Mucosa of rectum (tissue), 2 donors: ENCODE results near the gene TCF12.

Experiments used
- H3K27ac ChIP-seq, 2 donors: one replicate each; pipeline ENCODE4 v1.7.0; 2013; ENCODE audit warnings: inconsistent platforms in 2 of 2, low read depth in 2 of 2, low read length in 2 of 2
- H3K27me3 ChIP-seq, 2 donors: one replicate each; pipeline ENCODE4 v1.7.0; 2013; ENCODE audit warnings: low read length in 2 of 2; ENCODE audit not compliant: control insufficient read depth in 2 of 2, insufficient read depth in 2 of 2
- H3K36me3 ChIP-seq, 2 donors: one replicate each; pipeline ENCODE4 v1.7.0; 2013; ENCODE audit warnings: low read length in 2 of 2; ENCODE audit not compliant: control insufficient read depth in 2 of 2, insufficient read depth in 2 of 2
- H3K4me1 ChIP-seq, 2 donors: one replicate each; pipeline ENCODE4 v1.7.0; 2013; ENCODE audit warnings: low read length in 2 of 2, mild to moderate bottlenecking in 1 of 2; ENCODE audit not compliant: control insufficient read depth in 2 of 2, insufficient read depth in 2 of 2
- H3K4me3 ChIP-seq, 2 donors: one replicate each; pipeline ENCODE4 v1.7.0; 2013; ENCODE audit warnings: low read length in 2 of 2
- H3K9ac ChIP-seq, 2 donors: one replicate each; pipeline ENCODE4 v1.7.0; 2013; ENCODE audit warnings: low read length in 2 of 2, low read depth in 1 of 2, mild to moderate bottlenecking in 1 of 2
- H3K9me3 ChIP-seq, 2 donors: one replicate each; pipeline ENCODE4 v1.7.0; 2013; ENCODE audit warnings: low read length in 2 of 2; ENCODE audit not compliant: control insufficient read depth in 2 of 2
- donor health status: healthy.
- donor health status: Normal muscosa, but diverticular disease.

Gene TCF12

GRCh38 chr15:57223887-57224286 lies 305.4 kb downstream of the TCF12 start:
- H3K4me3 ChIP-seq, result no peak overlapping the region
- H3K27me3 ChIP-seq, result no peaks in the 10 kb centered on the region
- H3K27ac ChIP-seq, result no peak overlapping the region
- H3K9me3 ChIP-seq, result no peaks in the 10 kb centered on the region
- H3K9ac ChIP-seq, result no peak overlapping the region
- H3K36me3 ChIP-seq, result no peaks in the 10 kb centered on the region
- H3K4me1 ChIP-seq, result no peaks in the 10 kb centered on the region

GRCh38 chr15:57224664-57225063 lies 306.2 kb downstream of the TCF12 start:
- H3K4me3 ChIP-seq, result no peak overlapping the region
- H3K36me3 ChIP-seq, result no peaks in the 10 kb centered on the region
- no peaks in the 10 kb centered on the region for H3K9me3 ChIP-seq
- H3K4me1 ChIP-seq, result no peaks in the 10 kb centered on the region
- H3K9ac ChIP-seq, result no peak overlapping the region
- no peak overlapping the region for H3K27ac ChIP-seq
- H3K27me3 ChIP-seq, result no peaks in the 10 kb centered on the region

GRCh38 chr15:57227166-57227565 lies 308.7 kb downstream of the TCF12 start:
- no peak overlapping the region for H3K9ac ChIP-seq
- H3K4me1 ChIP-seq, result no peaks in the 10 kb centered on the region
- H3K27me3 ChIP-seq, result no peaks in the 10 kb centered on the region
- no peak overlapping the region for H3K27ac ChIP-seq
- H3K9me3 ChIP-seq, result no peaks in the 10 kb centered on the region
- no peak overlapping the region for H3K4me3 ChIP-seq
- peaks cover 0 to under 1% of the 10 kb centered on the region in 2 donors for H3K36me3 ChIP-seq

- Histone ChIP-seq H3K4me1 (no peaks in the 10 kb centered on the region), H3K36me3 (peaks cover 5% of the 10 kb centered on the region in 2 donors), H3K9me3 (no peaks in the 10 kb centered on the region), H3K27ac (no peak overlapping the region), H3K27me3 (no peaks in the 10 kb centered on the region), H3K9ac (no peak overlapping the region), H3K4me3 (no peak overlapping the region)
Observed at GRCh38 chr15:57227899-57228298, 309.5 kb downstream of the TCF12 start.

- no peak overlapping the region for H3K9ac ChIP-seq
- H3K27ac ChIP-seq, result no peak overlapping the region
- H3K4me1 ChIP-seq, result no peaks in the 10 kb centered on the region
- H3K9me3 ChIP-seq, result no peaks in the 10 kb centered on the region
- H3K27me3 ChIP-seq, result no peaks in the 10 kb centered on the region
- H3K4me3 ChIP-seq, result no peak overlapping the region
- H3K36me3 ChIP-seq, result peaks cover 5 to 7% of the 10 kb centered on the region in 2 donors
Observed at GRCh38 chr15:57228395-57228794, 310.0 kb downstream of the TCF12 start.

GRCh38 chr15:57229051-57229450 lies 310.6 kb downstream of the TCF12 start:
- no peak overlapping the region for H3K9ac ChIP-seq
- H3K9me3 ChIP-seq, result no peaks in the 10 kb centered on the region
- H3K27ac ChIP-seq, result no peak overlapping the region
- H3K4me1 ChIP-seq, result no peaks in the 10 kb centered on the region
- H3K4me3 ChIP-seq, result no peak overlapping the region
- H3K36me3 ChIP-seq, result peaks cover 8 to 13% of the 10 kb centered on the region in 2 donors
- no peaks in the 10 kb centered on the region for H3K27me3 ChIP-seq

- Histone ChIP-seq H3K9ac (no peak overlapping the region), H3K4me3 (no peak overlapping the region), H3K27ac (no peak overlapping the region), H3K4me1 (no peaks in the 10 kb centered on the region), H3K9me3 (no peaks in the 10 kb centered on the region), H3K36me3 (peaks cover 8 to 25% of the 10 kb centered on the region in 2 donors), H3K27me3 (no peaks in the 10 kb centered on the region)
Observed at GRCh38 chr15:57231559-57231958, 313.1 kb downstream of the TCF12 start.

GRCh38 chr15:57234156-57234555 lies 315.7 kb downstream of the TCF12 start:
- no peak overlapping the region for H3K4me3 ChIP-seq
- peaks cover 0 to 4% of the 10 kb centered on the region in 2 donors for H3K4me1 ChIP-seq
- no peaks in the 10 kb centered on the region for H3K9me3 ChIP-seq
- peaks cover 8 to 25% of the 10 kb centered on the region in 2 donors for H3K36me3 ChIP-seq
- H3K27me3 ChIP-seq, result no peaks in the 10 kb centered on the region
- no peak overlapping the region for H3K9ac ChIP-seq
- H3K27ac ChIP-seq, result no peak overlapping the region

- Histone ChIP-seq H3K9me3 (no peaks in the 10 kb centered on the region), H3K4me3 (no peak overlapping the region), H3K36me3 (peaks cover 8 to 25% of the 10 kb centered on the region in 2 donors), H3K4me1 (peaks cover 0 to 4% of the 10 kb centered on the region in 2 donors), H3K9ac (no peak overlapping the region), H3K27ac (no peak overlapping the region), H3K27me3 (no peaks in the 10 kb centered on the region)
Observed at GRCh38 chr15:57235186-57235585, 316.7 kb downstream of the TCF12 start.

- peaks cover 0 to 4% of the 10 kb centered on the region in 2 donors for H3K4me1 ChIP-seq
- no peak overlapping the region for H3K4me3 ChIP-seq
- H3K9ac ChIP-seq, result no peak overlapping the region
- no peaks in the 10 kb centered on the region for H3K27me3 ChIP-seq
- no peak overlapping the region for H3K27ac ChIP-seq
- peaks cover 8 to 25% of the 10 kb centered on the region in 2 donors for H3K36me3 ChIP-seq
- H3K9me3 ChIP-seq, result no peaks in the 10 kb centered on the region
Observed at GRCh38 chr15:57235873-57236272, 317.4 kb downstream of the TCF12 start.
